Stimulated activated CD4-positive, alpha-beta T cell treated with anti-CD3 and anti-CD28 coated beads, TNF-alpha, amount 100 ng/mL, for 48 hours (primary cell): ENCODE data around the gene PTGER1.
"Not testable (repeated sequence)": the region's sequence is repeated elsewhere in the genome, so short reads cannot be mapped to it uniquely, and the experiment has no call there.

Experiments used
- DNase-seq, 3 donors: peaks; one replicate each; pipeline ENCODE4 v3.0.0-alpha.2; 2020; ENCODE audit warnings: low read depth in 3 of 3

PTGER1 gene, protein sequence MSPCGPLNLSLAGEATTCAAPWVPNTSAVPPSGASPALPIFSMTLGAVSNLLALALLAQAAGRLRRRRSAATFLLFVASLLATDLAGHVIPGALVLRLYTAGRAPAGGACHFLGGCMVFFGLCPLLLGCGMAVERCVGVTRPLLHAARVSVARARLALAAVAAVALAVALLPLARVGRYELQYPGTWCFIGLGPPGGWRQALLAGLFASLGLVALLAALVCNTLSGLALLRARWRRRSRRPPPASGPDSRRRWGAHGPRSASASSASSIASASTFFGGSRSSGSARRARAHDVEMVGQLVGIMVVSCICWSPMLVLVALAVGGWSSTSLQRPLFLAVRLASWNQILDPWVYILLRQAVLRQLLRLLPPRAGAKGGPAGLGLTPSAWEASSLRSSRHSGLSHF

DNA sequence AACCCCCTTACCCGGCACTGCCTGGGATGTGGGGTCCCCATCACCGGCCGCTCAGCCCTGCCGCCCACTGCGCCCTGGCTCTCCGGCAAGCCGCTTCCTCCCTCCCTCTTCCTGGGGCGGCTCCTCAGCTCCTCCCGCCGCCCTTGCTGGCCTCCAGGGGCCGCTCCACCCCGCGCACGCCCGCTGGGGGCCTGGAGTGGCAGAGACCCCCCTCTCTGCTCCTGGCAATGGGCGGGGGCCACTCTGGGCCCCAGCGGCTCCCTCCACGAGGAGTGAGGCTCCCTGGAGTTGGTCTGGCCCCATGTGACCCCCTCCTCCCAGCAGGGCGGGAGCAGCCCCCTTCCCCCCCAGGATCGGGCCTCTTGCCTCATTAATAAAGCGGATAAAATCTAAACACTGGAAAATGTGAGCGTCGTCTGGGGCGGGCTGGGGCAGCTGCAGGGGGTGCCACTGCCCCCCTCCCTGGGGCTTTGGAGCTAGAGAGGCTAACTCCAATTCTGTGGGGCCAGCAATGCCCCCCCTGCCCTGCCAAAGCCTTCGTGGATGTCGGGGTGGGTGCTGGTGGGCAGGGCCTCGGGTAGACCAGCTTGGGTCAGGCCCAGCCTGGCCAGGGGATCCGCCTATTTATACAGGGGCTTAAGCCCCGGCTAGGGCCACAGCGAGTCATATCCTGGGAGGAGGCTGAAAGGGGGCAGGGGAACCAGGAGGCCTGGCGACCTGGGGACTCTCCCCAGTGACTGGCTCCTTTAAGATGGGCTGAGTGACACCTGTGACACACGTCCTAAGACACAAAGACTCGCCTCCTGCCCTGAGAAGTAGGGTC, at the start of gene PTGER1:
TSS of gene PTGER1 (minus strand) at position 104 of the 823 bp plus-strand sequence. CDS start 1,034 bp downstream, outside the sequence.
- no peak for DNase-seq

DNA sequence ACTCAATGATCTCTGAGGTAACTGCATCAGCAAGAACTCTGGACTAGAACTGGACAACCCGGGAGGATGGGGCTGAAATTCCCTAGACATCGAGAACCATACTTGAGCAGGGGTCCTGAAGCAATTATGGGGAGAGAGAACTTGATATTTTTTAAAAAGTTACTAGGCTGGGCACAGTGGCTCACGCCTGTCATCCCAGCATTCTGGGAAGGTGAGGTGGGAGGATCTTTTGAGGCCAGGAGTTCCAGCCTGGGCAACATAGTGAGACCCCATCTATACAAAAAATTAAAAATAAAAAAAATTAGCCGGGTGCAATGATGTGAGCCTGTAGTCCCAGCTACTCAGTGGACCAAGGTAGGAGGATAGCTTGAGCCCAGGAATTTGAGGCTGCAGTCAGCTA, 45.4 kb upstream of the PTGER1 start:
- DNase-seq, result no peak

DNA sequence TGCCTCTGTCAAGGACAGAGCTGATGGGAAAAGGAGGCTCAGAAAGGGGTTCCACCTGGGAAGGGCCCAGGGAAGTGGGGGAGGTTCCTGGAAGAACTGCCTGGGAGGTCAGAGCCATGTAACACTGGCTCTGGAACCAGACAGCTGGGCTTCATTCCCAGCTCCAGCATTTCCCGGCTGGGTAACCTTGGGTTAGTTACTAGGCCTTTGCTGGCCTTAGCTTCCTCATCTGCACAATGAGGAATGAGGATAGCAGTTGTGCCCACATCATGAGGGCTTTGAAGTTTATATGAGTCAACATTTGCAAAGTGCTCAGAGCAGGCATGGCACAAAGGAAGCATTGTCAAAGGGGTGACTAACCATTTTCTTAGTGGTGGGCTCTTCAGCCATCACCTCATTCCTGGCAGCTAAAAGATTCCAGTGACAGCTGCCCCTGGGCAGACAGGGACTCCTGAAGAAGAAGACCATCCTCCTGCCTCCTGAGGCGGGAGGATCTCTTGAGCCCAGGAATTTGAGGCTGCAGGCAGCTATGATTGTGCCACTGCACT, 44.8 kb upstream of the PTGER1 start:
- no peak for DNase-seq

DNA sequence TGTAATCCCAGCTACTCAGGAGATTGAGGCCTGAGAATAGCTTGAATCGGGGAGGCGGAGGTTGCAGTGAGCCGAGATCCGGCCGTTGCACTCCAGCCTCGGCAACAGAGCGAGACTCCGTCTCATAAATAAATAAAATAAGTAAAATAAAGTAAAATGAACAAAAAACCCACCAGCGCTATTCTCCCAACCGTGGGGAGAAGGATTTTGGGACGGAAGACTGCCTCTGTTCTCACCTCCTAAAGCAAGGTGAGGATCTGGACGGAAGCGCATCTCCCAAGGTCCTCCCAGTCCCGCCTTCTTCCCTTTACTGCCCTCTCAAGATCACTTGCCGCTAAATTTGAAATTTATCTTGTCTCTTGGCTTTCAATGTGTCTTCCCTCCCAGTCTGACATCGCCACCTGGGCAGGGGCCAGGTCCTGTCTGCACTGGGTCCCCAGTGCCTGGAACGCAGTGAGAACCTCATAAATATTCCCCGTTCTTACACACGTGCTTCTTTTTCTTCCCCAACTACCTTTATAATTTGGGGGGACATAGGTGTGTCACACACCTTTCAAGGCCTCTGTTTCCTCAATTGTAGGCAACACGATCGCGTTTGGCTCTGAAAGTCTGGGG, 44.2 kb upstream of the PTGER1 start:
- no peak for DNase-seq

DNA sequence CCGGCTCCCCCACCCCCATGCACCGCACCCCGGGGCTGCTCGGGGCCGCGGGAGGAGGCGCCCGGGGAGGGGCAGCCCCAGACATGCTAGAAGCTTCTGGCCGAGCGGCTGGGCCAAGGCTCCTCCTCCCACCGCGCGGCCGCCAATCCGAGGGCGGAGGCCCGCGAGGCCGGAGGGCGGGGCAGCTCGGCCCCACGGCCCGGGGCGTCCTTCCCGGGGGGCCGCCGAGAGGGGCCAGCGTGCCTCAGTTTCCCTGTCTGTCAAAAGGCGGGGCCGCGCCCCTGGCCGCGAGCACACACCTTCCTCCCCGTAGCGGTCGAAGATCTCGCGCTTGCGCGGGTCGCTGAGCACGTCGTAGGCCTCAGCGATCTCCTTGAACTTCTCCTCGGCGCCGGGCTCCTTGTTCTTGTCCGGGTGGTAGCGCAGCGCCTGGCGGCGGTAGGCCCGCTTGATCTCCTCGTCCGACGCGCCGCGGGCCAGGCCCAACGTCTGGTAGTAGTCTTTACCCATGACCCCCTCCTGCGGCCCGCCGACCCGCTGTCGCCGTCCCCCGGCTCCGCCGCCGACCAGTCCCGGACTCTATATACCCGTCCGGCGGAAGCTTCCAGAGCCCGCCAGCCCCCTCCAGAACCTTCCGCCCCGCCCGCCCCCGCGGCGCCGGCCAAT, 42.8 kb upstream of the PTGER1 start, which contains the start of gene DNAJB1:
TSS of gene DNAJB1 (minus strand) at position 558 of the 666 bp plus-strand sequence. CDS start at position 510, 48 bp downstream.
- DNase-seq, result peak in 1 of 3 donors; percentile 58

DNA sequence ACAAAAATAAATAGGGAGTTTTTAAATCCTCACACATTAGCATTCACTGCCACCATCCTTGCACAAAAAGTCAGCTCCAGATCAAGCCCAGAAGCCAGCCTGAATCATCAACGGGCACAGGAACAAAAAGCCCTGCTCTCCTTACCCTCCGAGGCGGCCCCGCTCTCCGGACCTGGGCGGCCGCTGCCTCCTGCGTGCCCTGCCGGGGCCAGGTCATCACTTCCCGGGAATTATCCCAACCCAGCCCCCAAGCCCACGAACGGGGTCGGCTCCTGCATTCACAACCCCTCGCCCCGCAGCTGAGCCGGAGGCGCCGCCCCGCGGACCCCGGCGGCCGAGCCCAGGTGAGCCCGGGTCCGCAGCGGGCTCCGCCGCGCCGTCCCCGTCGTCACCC, 42.3 kb upstream of the PTGER1 start:
- DNase-seq, result no peak

DNA sequence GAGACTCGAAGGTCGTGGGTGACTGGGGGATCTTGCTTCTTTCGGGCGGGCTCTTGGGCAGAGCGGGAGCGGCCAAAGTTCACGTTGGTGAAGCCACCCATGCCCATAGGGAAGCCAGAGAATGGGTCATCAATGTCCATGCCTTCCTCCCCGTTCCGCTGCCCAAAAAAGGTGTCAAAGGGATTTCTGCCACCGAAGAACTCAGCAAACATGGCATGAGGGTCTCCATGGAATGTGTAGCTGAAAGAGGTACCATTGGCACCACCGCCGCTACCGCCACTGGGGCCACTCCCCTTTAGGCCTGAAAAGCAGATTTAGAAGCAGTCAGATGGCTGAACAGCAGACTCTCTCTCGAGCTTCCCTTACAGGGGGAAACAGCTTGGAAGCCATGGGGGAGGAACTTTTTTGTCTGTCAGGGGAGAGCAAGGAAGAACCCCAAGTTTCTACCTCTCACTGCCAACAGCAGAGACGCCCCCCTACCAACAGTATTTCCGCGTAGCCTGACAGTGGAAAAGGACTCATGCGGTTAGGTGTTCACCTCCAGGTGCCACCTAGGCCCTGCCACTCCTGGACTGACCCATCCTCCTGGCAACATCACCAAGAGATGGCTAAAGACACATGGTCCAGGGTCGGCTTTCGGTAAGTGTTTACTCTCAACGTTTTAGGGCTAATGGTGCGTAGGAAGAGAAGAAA, 41.7 kb upstream of the PTGER1 start:
- DNase-seq, result no peak

DNA sequence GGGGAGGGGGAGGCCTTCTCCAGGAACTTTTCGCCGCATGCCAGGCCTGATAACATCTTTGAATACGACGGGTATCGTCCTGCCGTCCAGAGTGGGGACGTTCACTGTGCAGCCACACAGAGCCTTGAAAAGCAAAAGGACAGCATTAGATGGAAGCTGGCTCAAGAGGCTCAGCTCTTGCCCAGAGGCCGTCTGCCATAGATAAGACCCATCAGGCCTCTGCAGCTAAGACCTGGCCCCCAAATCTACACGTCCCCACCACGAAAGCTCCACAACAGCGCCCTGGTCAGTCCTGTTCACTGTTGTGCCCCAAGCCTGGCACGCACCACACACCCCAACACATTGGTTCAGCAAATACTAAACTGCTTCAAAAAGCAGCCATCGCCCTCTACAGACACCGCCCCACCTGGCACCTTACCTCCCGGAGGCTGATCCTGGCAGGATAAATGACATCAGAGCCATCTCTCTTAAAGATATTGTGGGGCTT, 40.9 kb upstream of the PTGER1 start:
- no peak for DNase-seq

DNA sequence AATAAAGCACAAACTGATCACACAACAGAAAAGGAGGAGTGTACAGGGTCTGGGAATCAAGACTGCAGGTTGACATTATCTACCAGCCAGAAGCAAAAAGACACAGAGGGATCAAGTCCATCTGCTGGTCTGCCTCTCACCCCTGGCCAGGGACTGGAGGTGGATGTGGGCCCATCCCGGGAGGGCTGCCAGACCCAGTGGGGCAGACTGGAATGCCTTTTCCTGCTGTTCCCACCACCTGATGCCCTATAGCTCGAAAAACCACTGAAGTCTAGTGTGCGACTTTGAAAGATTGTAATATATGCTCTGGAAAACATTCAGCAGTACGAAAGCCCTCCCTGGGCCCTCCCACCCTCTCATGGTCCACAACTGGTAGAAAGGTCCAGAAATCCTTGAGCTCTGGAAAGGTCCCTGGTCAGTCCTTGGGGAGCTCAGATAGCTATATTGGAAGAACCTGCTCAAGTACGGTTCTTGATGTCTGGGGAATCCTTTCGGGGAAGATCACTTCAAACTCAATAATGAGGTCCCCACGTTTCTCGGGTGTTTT, 40.4 kb upstream of the PTGER1 start:
- DNase-seq, result no peak

DNA sequence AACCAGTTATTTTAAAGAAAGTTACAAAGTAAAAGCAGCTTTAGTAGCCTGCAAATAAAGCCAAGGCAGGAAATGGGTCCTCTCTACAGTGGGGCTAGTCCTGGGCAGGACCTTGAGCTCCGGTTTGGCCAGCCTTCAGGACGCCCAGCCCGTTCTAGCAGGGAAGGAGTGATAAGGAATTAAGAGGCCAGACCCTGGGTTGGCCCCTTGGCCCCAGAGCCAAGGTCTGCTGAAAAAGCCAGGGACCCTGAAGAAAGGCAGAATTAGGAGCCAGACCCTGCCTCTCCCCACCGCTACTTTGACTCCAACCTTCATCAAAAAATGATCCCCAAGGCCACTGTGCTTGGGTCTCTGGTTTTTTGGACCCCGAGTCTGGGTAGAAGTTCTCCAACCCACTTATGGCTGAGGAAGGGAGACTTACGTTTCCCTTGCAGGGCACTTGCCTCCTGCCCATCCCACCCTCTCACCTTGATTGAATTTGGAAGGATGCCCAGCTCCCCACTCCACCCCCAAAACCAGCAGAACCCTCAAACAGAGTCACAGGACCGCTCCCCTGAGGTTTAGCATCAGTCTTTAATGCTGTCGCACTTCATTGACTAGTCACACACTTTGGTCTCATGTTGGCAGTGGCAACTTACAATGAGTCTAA, 39.2 kb upstream of the PTGER1 start:
- DNase-seq, result no peak

DNA sequence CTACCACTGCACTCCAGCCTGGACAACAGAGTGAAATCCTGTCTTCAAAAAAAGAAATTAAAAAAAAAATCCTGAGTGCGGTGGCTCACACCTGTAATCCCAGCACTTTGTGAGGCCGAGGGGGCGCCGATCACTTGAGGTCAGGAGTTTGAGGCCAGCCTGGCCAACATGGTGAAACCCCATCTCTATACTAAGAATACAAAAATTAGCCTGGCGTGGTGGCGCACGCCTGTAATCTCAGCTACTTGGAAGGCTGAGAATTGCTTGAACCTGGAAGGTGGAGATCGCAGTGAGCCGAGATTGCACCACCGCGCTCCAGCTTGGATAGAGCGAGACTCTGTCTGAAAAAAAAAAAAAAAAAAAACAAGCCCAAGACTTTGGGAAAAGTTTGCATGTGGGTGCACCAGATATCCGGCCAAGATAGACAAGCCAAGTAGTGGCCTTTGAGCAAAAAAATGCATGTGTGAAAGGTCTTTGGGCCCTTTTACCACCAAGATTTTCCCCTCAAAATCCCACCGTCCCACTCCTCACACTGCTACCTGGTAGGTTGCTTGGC, 37.3 kb upstream of the PTGER1 start:
- DNase-seq, result no peak

DNA sequence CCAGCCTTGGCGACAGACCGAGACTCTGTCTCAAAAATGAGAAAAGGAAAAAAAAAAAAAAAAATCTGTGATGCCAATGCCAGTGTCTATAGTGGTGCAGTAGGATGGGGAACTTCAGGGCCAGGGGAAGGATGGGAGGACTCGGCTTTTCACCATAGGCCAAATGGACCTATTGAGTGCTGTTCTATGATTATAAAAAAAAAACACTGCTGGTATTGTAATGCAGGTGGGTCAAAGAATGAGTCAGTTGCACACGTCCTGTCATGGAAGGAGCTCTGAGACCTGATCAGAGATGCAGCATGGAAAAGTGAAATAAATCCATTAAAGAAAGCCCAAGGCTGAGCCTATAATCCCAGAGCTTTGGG, 36.1 kb upstream of the PTGER1 start:
- DNase-seq, result no peak

DNA sequence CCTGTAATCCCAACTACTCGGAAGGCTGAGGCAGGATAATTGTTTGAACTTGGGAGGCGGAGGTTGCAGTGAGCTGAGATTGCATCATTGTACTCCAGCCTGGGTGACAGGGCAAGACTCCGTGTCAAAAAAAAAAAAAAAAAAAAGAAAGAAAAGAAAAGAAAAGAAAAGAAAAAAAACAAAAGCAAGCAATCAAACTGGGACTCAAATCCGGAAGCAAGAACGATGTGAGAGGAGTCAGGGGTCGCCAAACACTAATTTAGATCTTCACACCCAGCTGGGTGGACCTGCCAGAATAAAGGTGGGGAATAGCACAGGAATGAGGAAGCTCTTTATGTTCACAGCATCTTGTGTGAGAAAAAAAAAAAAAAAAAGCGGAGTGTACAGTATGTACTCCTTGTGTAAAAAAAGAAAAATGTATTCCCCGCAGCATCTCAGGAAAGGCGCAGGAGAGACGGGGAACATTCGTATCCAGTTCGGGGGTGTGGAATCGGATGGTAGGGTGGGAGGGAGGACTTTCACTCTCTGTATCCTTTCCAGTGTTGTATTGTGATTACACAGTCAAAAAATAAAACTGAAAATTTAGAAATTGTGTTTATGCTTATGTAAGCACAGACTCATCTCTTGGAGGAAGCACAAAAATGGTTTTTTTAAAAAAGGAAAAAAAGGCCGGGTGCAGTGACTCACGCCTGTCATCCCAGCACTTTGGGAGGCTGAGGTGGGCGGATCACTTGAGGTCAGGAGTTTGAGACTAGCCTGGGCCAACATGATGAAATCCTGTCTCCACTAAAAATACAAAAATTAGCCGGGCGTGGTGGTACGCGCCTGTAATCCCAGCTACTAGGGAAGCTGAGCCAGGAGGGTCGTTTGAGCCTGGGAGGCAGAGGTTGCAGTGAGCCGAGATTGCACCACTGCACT, 35.4 kb upstream of the PTGER1 start:
- DNase-seq, result no peak

DNA sequence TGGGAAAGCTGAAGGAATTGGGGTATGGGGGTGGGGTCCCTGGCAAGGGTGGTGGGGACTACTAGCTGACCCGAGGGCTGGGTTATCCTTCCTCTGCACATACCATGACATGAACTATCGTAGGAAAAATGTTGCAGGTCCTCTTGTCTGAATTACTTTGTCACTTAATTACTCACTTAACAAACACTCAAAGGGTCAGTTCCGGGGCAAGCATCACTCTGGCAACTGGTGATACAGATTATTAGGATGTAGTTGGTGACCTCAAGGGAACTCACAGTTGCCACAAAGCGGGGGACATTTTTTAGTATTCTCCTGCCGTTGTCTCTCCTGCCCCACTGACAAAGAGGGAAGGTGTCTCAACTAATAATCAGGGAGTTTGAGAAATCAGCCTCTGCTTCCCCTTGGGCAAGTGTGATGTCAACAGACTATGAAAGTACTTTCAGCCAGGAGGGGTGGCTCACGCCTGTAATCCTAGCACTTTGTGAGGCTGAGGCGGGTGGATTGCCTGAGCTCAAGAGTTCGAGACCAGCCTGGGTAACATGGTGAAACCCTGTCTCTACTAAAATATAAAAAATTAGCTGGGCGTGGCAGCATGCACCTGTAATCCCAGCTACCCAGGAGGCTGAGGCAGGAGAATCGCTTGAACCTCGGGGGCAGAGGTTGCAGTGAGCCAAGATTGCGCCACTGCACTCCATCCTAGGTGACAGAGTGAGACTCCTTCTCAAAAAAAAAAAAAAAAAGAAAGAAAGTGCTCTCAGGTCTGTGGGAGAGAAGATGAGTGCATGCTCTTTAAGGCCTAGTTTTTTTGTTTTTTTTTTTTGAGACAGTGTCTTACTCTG, 32.8 kb upstream of the PTGER1 start:
- no peak for DNase-seq

DNA sequence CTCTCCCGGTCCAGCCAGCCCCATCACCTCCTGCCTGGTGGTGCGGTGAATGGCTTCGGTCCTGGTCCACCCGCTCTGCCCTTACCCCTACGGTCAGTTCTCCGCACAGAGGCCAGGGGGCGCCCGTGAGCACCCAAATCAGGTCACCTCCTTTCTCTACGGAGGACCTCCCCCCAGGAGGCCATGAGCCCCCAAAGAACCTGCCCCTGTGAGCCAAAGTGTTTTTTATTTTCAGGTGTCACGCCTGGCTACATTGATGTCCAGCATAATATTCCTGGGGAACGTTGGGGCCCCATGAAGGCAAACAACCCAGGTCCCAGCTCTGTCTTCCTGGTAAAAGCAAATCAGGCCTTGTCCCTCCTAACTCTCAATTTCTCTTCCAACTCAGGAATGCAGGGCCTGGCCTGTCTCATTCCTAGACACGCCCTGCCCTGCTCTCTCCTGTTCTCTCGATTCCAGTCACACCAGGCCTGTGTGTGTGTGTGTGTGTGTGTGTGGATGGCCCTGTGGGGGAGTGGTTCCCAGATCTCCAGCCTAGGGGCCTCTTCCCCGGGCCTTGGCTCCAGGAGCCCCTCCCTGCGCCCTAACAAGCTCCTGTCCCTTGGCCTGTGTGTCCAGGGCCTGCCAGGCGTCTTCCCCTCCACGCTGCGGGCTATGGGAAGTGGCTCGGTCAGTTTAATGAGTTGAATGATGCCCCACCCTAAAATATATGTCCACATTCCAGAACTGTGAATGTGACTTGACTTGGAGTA, 30.5 kb upstream of the PTGER1 start:
- peak; percentile 57 to 74 (median 57) for DNase-seq

DNA sequence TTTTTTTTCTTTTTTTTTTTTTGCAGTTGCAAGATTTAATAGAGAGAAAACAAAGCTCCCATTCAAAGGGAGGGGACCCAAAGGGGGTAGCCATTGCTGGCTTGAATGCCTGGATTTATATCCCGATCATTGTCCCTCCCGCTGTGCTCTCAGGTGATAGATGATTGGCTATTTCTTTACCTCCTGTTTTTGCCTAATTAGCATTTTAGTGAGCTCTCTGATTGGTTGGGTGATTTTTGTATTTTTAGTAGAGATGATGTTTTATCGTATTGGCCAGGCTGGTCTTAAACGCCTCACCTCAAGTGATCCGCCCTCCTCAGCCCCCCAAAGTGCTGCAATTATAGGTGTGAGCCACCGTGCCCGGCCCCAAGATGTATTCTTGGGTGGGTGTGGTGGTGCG, 29.4 kb upstream of the PTGER1 start:
- DNase-seq, result not testable (repeated sequence)

DNA sequence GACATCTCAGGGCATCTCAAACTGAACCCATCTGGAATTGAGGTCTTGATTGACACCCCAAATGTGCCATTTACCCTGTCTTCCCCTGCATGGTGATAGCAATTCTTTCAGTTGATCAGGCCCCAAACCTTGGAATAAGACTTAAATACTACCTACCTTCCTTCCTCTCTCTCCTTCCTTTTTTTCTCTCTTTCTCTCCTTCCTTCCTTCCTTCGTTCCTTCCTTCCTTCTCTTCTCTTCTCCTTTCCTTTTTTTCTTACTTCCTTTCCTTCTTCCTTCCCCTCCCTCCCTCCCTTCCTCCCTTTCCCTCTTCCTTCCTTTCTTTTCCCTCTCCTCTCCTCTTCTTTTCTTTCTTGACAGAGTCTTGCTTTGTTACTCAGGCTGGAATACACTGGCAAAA, 28.1 kb upstream of the PTGER1 start:
- no peak for DNase-seq
